ENCODE results near the gene PEX14. TPM values are rescaled to one million over a fixed set of nuclear protein-coding genes. Genes with fewer than 3 reads are reported as not detected.

PEX14 gene
- total RNA-seq, 1 donor, result 15.2 TPM

DNA sequence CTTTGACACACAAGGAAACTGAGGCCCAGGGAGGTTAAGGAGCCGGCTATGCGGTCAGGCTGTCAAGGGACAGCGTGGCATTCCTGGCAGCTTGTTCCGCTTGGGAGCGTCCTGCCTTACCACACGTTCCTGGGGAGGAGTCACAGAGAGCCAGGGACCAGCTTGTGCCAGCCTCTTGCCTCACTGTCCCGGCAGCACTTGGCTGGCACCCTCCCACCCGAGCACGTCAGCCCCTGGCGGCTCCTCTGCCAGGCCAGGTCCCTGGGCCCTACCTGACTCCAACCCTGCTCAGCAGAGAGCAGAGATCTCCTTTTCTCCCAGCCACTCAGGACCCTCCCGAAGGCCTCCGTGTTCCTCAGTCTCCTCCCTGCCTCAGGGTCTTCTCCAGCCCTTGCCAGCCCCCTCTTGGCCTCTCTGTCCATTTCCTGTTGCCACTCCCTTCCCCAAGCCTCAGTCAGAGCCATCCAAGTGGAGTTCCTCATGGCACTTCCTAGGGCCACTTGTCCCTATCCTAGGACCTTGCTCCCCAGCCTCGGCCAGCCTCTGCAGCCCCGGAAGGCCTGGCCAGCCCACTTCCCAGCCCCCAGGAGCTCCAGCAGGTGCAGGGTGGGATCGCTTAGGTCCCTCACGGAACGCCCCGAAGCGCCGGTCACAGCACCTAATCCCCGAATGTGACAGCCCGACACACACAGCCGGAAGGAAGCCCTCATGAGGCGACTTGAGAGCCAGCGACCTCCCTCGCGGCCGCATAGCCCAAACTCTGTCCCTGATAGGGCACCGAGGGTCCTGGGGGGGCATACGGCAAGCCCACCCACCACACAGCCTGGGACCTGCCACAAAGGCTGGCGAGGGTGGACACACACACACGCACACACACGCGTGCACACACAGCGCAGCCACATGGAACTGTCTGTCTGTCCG is 191.4 kb downstream of the PEX14 start:
- no peaks in the 10 kb centered on the region for H3K27me3 ChIP-seq (ENCODE audit: insufficient read depth, low read length)
- no peaks in the 10 kb centered on the region for H4K20me1 ChIP-seq (ENCODE audit: insufficient read depth, low read length)
- no peak for DNase-seq (ENCODE audit: insufficient read length, low spot score, missing footprints)
- TF ChIP-seq, protein P1, sequence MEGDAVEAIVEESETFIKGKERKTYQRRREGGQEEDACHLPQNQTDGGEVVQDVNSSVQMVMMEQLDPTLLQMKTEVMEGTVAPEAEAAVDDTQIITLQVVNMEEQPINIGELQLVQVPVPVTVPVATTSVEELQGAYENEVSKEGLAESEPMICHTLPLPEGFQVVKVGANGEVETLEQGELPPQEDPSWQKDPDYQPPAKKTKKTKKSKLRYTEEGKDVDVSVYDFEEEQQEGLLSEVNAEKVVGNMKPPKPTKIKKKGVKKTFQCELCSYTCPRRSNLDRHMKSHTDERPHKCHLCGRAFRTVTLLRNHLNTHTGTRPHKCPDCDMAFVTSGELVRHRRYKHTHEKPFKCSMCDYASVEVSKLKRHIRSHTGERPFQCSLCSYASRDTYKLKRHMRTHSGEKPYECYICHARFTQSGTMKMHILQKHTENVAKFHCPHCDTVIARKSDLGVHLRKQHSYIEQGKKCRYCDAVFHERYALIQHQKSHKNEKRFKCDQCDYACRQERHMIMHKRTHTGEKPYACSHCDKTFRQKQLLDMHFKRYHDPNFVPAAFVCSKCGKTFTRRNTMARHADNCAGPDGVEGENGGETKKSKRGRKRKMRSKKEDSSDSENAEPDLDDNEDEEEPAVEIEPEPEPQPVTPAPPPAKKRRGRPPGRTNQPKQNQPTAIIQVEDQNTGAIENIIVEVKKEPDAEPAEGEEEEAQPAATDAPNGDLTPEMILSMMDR (IDR thresholded peaks at IDR 0.05; ENCODE audit: extremely low read depth, low read depth, low read length), result no peak
- no peak overlapping the region for H3K4me3 ChIP-seq (ENCODE audit: insufficient read depth, low read length)
- H3K4me2 ChIP-seq (ENCODE audit: insufficient read depth, low read length), result no peak overlapping the region
- H3K27ac ChIP-seq (ENCODE audit: low read depth, low read length), result no peak overlapping the region
- no peaks in the 10 kb centered on the region for H3K4me1 ChIP-seq (ENCODE audit: insufficient read depth, low read length)
- H3K9me3 ChIP-seq (ENCODE audit: low read depth, low read length), result no peaks in the 10 kb centered on the region
- no peaks in the 10 kb centered on the region for H3K79me2 ChIP-seq (ENCODE audit: insufficient read depth, low read length)
- no peaks in the 10 kb centered on the region for H3K36me3 ChIP-seq (ENCODE audit: insufficient read depth, low read length)
- H2AFZ ChIP-seq (ENCODE audit: low read length), result no peak overlapping the region

DNA sequence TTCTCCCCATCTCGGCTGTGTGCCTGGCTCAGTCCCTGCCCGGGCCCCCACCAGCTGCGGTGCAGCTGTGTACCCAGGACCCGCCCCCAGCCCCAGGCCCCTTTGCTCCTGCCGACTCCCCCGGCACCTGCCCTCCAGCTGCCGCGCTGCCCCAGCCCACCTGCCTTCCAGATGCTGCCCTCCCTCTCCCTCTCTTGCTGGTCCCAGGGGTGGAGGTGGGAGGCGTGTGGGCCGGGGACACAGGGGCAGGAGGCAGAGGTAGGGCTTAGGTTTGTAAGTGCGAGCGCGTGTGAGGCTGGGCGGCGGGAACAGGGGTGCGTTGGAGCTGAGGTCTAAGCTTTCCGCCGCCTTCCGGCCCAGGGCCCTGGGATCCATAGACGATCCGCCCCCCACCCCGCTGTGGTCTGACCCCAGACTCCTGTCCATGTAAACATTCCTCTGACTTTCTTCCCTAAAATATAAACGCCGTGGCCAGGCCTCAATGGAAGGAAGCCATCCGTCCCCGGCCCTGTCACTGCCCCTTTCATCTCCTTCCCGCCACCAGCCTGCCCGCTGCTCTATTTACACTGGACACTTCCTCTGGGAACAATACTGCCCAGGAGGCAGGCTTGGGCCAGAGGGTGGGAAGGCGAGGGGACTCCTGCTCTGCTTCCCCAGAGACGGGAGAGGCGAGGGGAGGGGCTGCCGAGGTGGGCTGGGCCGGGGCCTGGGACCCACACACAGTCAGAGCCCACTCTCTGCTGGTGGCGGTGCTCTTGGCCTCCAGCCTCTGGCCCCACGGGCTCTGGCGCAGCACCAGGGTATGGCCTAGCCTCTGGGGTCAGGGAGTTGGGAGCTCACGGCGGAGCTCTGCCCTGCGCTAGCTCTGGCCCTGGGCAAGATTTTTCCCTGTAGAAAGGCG is 193.4 kb downstream of the PEX14 start:
- no peak overlapping the region for H3K27ac ChIP-seq (ENCODE audit: low read depth, low read length)
- H4K20me1 ChIP-seq (ENCODE audit: insufficient read depth, low read length), result no peaks in the 10 kb centered on the region
- H3K79me2 ChIP-seq (ENCODE audit: insufficient read depth, low read length), result no peaks in the 10 kb centered on the region
- no peaks in the 10 kb centered on the region for H3K4me1 ChIP-seq (ENCODE audit: insufficient read depth, low read length)
- no peaks in the 10 kb centered on the region for H3K9me3 ChIP-seq (ENCODE audit: low read depth, low read length)
- H3K36me3 ChIP-seq (ENCODE audit: insufficient read depth, low read length), result no peaks in the 10 kb centered on the region
- no peaks in the 10 kb centered on the region for H3K27me3 ChIP-seq (ENCODE audit: insufficient read depth, low read length)
- no peak for DNase-seq (ENCODE audit: insufficient read length, low spot score, missing footprints)
- no peak overlapping the region for H3K4me2 ChIP-seq (ENCODE audit: insufficient read depth, low read length)
- H2AFZ ChIP-seq (ENCODE audit: low read length), result no peak overlapping the region
- TF ChIP-seq, protein P1 (IDR thresholded peaks at IDR 0.05; ENCODE audit: extremely low read depth, low read depth, low read length), result no peak
- no peak overlapping the region for H3K4me3 ChIP-seq (ENCODE audit: insufficient read depth, low read length)

DNA sequence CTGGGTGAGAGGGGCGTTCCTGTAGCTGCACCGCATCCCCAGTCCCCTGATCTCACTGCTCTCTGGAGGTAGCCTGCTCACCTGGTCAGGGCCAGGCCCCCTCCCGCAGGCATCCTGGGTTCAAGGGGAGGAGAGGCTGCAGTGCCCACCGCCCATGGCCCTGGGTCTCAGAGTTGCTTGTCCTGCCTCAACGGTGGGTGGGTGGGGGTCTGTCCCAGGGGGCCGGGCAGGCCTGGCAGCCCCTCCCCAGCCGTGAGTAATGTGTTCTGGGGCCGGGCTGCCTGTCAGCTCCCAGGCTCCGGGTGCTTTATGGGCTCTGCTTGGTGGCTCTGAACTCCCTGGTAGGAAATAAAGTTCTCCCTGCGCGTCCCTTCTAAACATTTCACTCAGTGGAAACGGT is 194.8 kb downstream of the PEX14 start:
- H3K4me1 ChIP-seq (ENCODE audit: insufficient read depth, low read length), result no peaks in the 10 kb centered on the region
- H3K27ac ChIP-seq (ENCODE audit: low read depth, low read length), result no peak overlapping the region
- H2AFZ ChIP-seq (ENCODE audit: low read length), result no peak overlapping the region
- H3K4me3 ChIP-seq (ENCODE audit: insufficient read depth, low read length), result no peak overlapping the region
- H3K4me2 ChIP-seq (ENCODE audit: insufficient read depth, low read length), result no peak overlapping the region
- TF ChIP-seq, protein P1 (IDR thresholded peaks at IDR 0.05; ENCODE audit: extremely low read depth, low read depth, low read length), result no peak
- no peaks in the 10 kb centered on the region for H3K36me3 ChIP-seq (ENCODE audit: insufficient read depth, low read length)
- no peaks in the 10 kb centered on the region for H3K79me2 ChIP-seq (ENCODE audit: insufficient read depth, low read length)
- H3K27me3 ChIP-seq (ENCODE audit: insufficient read depth, low read length), result no peaks in the 10 kb centered on the region
- H4K20me1 ChIP-seq (ENCODE audit: insufficient read depth, low read length), result no peaks in the 10 kb centered on the region
- no peak for DNase-seq (ENCODE audit: insufficient read length, low spot score, missing footprints)
- no peaks in the 10 kb centered on the region for H3K9me3 ChIP-seq (ENCODE audit: low read depth, low read length)

DNA sequence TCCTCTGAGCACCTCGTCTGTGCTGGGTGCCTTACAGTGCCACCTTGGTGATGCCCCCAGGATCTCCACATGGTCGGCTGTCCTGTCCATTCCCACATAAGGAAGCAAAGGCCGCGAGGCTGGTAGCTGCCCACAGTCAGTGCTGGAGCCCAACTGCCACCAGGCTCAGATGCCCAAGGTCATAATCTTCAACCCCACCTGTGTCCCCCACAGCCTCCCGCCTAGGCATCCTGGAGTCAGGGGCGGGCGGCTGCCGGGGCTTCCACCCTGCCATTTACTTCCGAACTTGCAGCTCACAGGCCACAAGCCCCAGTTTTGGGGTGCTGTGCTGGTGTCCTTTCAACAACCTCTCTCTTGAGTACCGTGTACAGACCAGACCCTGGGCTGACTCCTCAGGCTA is 195.4 kb downstream of the PEX14 start:
- no peak overlapping the region for H3K4me2 ChIP-seq (ENCODE audit: insufficient read depth, low read length)

More for the DNA sequence above, 195.4 kb downstream of the PEX14 start:
- Histone ChIP-seq H3K27ac (ENCODE audit: low read depth, low read length) (no peak overlapping the region), H4K20me1 (ENCODE audit: insufficient read depth, low read length) (no peaks in the 10 kb centered on the region), H2AFZ (ENCODE audit: low read length) (no peak overlapping the region), H3K4me1 (ENCODE audit: insufficient read depth, low read length) (no peaks in the 10 kb centered on the region), H3K79me2 (ENCODE audit: insufficient read depth, low read length) (no peaks in the 10 kb centered on the region), H3K9me3 (ENCODE audit: low read depth, low read length) (no peaks in the 10 kb centered on the region), H3K4me3 (ENCODE audit: insufficient read depth, low read length) (no peak overlapping the region), H3K36me3 (ENCODE audit: insufficient read depth, low read length) (no peaks in the 10 kb centered on the region), H3K27me3 (ENCODE audit: insufficient read depth, low read length) (no peaks in the 10 kb centered on the region)
- TF ChIP-seq, protein P1 (IDR thresholded peaks at IDR 0.05; ENCODE audit: extremely low read depth, low read depth, low read length), result no peak
- DNase-seq (ENCODE audit: insufficient read length, low spot score, missing footprints), result no peak

Data from osteoblast (primary cell).